ENCODE results near the gene FEZ2. TPM values are rescaled to one million over a fixed set of nuclear protein-coding genes. Genes with fewer than 3 reads are reported as not detected.

FEZ2 gene
- polyA plus RNA-seq, 1 donor from 2014 or later: 36.8 TPM

- Histone ChIP-seq H3K4me2 (ENCODE audit: low read length) (no peak overlapping the region), H2AFZ (ENCODE audit: low read depth, low read length) (no peak overlapping the region), H3F3A (ENCODE audit: insufficient read depth, low read length, poor library complexity, severe bottlenecking) (no peaks in the 10 kb centered on the region), H3K27me3 (ENCODE audit: insufficient read depth, low read depth, low read length) (no peaks in the 10 kb centered on the region), H3K9me2 (ENCODE audit: insufficient read depth, low read length) (no peaks in the 10 kb centered on the region), H3K9ac (ENCODE audit: low read length) (no peak overlapping the region), H3K79me2 (replicated peaks; ENCODE audit: insufficient read depth, low read length) (no peaks in the 10 kb centered on the region), H4K20me1 (ENCODE audit: insufficient read depth) (no peaks in the 10 kb centered on the region), H3K27ac (ENCODE audit: low read length) (no peak overlapping the region), H3K4me3 (ENCODE audit: low read length) (no peak overlapping the region), H3K36me3 (ENCODE audit: insufficient read depth, low read length) (no peaks in the 10 kb centered on the region), H3K9me3 (ENCODE audit: low read length) (no peaks in the 10 kb centered on the region)
- TF ChIP-seq EZH2 (IDR thresholded peaks at IDR 0.05; ENCODE audit: borderline replicate concordance, insufficient read depth, low read length, poor library complexity, severe bottlenecking): no peak
- no peak for TF ChIP-seq MXI1 (conservative IDR thresholded peaks at IDR 0.05; ENCODE audit: poor library complexity, severe bottlenecking)
- TF ChIP-seq, protein P1, sequence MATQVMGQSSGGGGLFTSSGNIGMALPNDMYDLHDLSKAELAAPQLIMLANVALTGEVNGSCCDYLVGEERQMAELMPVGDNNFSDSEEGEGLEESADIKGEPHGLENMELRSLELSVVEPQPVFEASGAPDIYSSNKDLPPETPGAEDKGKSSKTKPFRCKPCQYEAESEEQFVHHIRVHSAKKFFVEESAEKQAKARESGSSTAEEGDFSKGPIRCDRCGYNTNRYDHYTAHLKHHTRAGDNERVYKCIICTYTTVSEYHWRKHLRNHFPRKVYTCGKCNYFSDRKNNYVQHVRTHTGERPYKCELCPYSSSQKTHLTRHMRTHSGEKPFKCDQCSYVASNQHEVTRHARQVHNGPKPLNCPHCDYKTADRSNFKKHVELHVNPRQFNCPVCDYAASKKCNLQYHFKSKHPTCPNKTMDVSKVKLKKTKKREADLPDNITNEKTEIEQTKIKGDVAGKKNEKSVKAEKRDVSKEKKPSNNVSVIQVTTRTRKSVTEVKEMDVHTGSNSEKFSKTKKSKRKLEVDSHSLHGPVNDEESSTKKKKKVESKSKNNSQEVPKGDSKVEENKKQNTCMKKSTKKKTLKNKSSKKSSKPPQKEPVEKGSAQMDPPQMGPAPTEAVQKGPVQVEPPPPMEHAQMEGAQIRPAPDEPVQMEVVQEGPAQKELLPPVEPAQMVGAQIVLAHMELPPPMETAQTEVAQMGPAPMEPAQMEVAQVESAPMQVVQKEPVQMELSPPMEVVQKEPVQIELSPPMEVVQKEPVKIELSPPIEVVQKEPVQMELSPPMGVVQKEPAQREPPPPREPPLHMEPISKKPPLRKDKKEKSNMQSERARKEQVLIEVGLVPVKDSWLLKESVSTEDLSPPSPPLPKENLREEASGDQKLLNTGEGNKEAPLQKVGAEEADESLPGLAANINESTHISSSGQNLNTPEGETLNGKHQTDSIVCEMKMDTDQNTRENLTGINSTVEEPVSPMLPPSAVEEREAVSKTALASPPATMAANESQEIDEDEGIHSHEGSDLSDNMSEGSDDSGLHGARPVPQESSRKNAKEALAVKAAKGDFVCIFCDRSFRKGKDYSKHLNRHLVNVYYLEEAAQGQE (IDR thresholded peaks at IDR 0.05; ENCODE audit: borderline replicate concordance): no peak
- no peak for TF ChIP-seq TAF1 (IDR thresholded peaks at IDR 0.05; ENCODE audit: low read depth)
- TF ChIP-seq SMC3 (conservative IDR thresholded peaks at IDR 0.05; ENCODE audit: poor library complexity): no peak
- TF ChIP-seq EP300 (conservative IDR thresholded peaks at IDR 0.05; ENCODE audit: poor library complexity, severe bottlenecking): no peak
- no peak for TF ChIP-seq POLR2AphosphoS5 (IDR thresholded peaks at IDR 0.05)
- TF ChIP-seq RAD21 (conservative IDR thresholded peaks at IDR 0.05): no peak
- TF ChIP-seq, protein P2, sequence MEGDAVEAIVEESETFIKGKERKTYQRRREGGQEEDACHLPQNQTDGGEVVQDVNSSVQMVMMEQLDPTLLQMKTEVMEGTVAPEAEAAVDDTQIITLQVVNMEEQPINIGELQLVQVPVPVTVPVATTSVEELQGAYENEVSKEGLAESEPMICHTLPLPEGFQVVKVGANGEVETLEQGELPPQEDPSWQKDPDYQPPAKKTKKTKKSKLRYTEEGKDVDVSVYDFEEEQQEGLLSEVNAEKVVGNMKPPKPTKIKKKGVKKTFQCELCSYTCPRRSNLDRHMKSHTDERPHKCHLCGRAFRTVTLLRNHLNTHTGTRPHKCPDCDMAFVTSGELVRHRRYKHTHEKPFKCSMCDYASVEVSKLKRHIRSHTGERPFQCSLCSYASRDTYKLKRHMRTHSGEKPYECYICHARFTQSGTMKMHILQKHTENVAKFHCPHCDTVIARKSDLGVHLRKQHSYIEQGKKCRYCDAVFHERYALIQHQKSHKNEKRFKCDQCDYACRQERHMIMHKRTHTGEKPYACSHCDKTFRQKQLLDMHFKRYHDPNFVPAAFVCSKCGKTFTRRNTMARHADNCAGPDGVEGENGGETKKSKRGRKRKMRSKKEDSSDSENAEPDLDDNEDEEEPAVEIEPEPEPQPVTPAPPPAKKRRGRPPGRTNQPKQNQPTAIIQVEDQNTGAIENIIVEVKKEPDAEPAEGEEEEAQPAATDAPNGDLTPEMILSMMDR (IDR thresholded peaks at IDR 0.05; ENCODE audit: poor library complexity, severe bottlenecking): no peak
These were observed 13.5 kb upstream of the FEZ2 start for GRCh38 chr2:36611316-36611990.

DNA sequence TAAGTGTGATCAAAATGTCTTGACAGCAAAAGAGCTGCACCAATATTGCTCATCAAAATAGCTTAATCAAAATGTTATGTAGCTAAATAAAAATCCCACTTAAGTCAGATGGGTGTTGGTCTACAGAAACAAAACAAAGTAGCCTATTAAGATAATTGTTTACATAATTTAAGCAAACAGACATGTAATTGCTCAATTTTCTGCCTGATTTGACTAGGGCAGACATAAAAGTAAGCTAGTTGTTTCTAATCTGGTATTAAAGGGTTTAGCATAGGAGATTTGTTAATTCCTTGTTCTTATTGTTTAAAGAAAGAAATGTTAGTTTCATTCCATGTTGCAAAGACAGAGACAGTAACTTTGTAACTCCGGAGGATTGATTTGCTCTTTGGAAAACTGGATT, 11.5 kb upstream of the FEZ2 start:
- Histone ChIP-seq H4K20me1 (ENCODE audit: insufficient read depth) (no peaks in the 10 kb centered on the region), H3K4me2 (ENCODE audit: low read length) (no peak overlapping the region), H3K79me2 (replicated peaks; ENCODE audit: insufficient read depth, low read length) (no peaks in the 10 kb centered on the region), H3K9ac (ENCODE audit: low read length) (no peak overlapping the region), H3K9me3 (ENCODE audit: low read length) (no peaks in the 10 kb centered on the region), H3F3A (ENCODE audit: insufficient read depth, low read length, poor library complexity, severe bottlenecking) (no peaks in the 10 kb centered on the region), H2AFZ (ENCODE audit: low read depth, low read length) (no peak overlapping the region), H3K9me2 (ENCODE audit: insufficient read depth, low read length) (no peaks in the 10 kb centered on the region), H3K27me3 (ENCODE audit: insufficient read depth, low read depth, low read length) (no peaks in the 10 kb centered on the region), H3K36me3 (ENCODE audit: insufficient read depth, low read length) (no peaks in the 10 kb centered on the region), H3K4me3 (ENCODE audit: low read length) (no peak overlapping the region), H3K27ac (ENCODE audit: low read length) (no peak overlapping the region)
- no peak for TF ChIP-seq RAD21 (conservative IDR thresholded peaks at IDR 0.05)

Data from neural cell (in vitro differentiated cells).